Measurements from ENCODE around the gene WASHC4.
A peak's percentile ranks its signal among the peaks of the same experiment; 100 is the strongest.
"Not testable (repeated sequence)": the region's sequence is repeated elsewhere in the genome, so short reads cannot be mapped to it uniquely, and the experiment has no call there.

WASHC4 gene

GRCh38 chr12:105090361-105090760 lies 17.2 kb upstream of the WASHC4 start:
- no peak for DNase-seq (ENCODE audit: low read depth)

- no peak for DNase-seq (ENCODE audit: low read depth)
Measured at GRCh38 chr12:105091476-105092206, 15.9 kb upstream of the WASHC4 start.

GRCh38 chr12:105092336-105092735 lies 15.2 kb upstream of the WASHC4 start:
- DNase-seq (ENCODE audit: low read depth): no peak

GRCh38 chr12:105095338-105095737 lies 12.2 kb upstream of the WASHC4 start:
- not testable (repeated sequence) for DNase-seq (ENCODE audit: low read depth)

- DNase-seq (ENCODE audit: low read depth): no peak
Measured at GRCh38 chr12:105099356-105099755, 8.2 kb upstream of the WASHC4 start.

- DNase-seq (ENCODE audit: low read depth): peak; percentile 59
Measured at GRCh38 chr12:105100207-105100985, 7.1 kb upstream of the WASHC4 start.

GRCh38 chr12:105100998-105101397 lies 6.5 kb upstream of the WASHC4 start:
- peak; percentile 23 for DNase-seq (ENCODE audit: low read depth)

- no peak for DNase-seq (ENCODE audit: low read depth)
Measured at GRCh38 chr12:105102673-105103072, 4.9 kb upstream of the WASHC4 start.

- DNase-seq (ENCODE audit: low read depth): no peak
Measured at GRCh38 chr12:105104762-105105161, 2.8 kb upstream of the WASHC4 start.

GRCh38 chr12:105106621-105107020 lies 910 bp upstream of the WASHC4 start:
- no peak for DNase-seq (ENCODE audit: low read depth)

GRCh38 chr12:105107171-105107493 lies 399 bp upstream of the WASHC4 start:
- peak; percentile 47 for DNase-seq (ENCODE audit: low read depth)

- no peak for DNase-seq (ENCODE audit: low read depth)
Measured at GRCh38 chr12:105109465-105110212, 2.1 kb downstream of the WASHC4 start.

GRCh38 chr12:105110851-105111250 lies 3.3 kb downstream of the WASHC4 start:
- no peak for DNase-seq (ENCODE audit: low read depth)

- no peak for DNase-seq (ENCODE audit: low read depth)
Measured at GRCh38 chr12:105113094-105113493, 5.6 kb downstream of the WASHC4 start.

- DNase-seq (ENCODE audit: low read depth): no peak
Measured at GRCh38 chr12:105116969-105117368, 9.4 kb downstream of the WASHC4 start.

GRCh38 chr12:105120551-105120950 lies 13.0 kb downstream of the WASHC4 start:
- no peak for DNase-seq (ENCODE audit: low read depth)

GRCh38 chr12:105138248-105138647 lies 30.7 kb downstream of the WASHC4 start:
- no peak for DNase-seq (ENCODE audit: low read depth)

- DNase-seq (ENCODE audit: low read depth): no peak
Measured at GRCh38 chr12:105141320-105141922, 33.9 kb downstream of the WASHC4 start.

GRCh38 chr12:105142259-105142658 lies 34.7 kb downstream of the WASHC4 start:
- no peak for DNase-seq (ENCODE audit: low read depth)

- DNase-seq (ENCODE audit: low read depth): no peak
Measured at GRCh38 chr12:105156260-105156659, 48.7 kb downstream of the WASHC4 start.

- no peak for DNase-seq (ENCODE audit: low read depth)
Measured at GRCh38 chr12:105157606-105158005, 50.1 kb downstream of the WASHC4 start.

- DNase-seq (ENCODE audit: low read depth): no peak
Measured at GRCh38 chr12:105158876-105159275, 51.3 kb downstream of the WASHC4 start.

All from fibroblast of gingiva (primary cell).